H1 (cell line): ENCODE data around the gene KCNQ1. TPM values are rescaled to one million over a fixed set of nuclear protein-coding genes. Genes with fewer than 3 reads are reported as not detected.

Experiments used
- CTCF ChIA-PET: fragments of 300-600 bp; sonication (Branson Sonifier 250); formaldehyde crosslinking; loops from one replicate; lab custom pipeline; 2021; ENCODE audit not compliant: partially characterized antibody; lab: Charles Lee
- POLR2A ChIA-PET: fragments of 300-600 bp; sonication (Branson Sonifier 250); formaldehyde crosslinking; loops from one replicate; lab custom pipeline; 2021; ENCODE audit warnings: inconsistent platforms; ENCODE audit not compliant: partially characterized antibody; lab: Charles Lee
- DNase-seq, 2 experiments: peaks; one replicate each; pipeline versions ENCODE4 v3.0.0 to v3.0.0-alpha.2; 2010 to 2022; ENCODE audit warnings: low spot score in 2 of 2, low read depth in 1 of 2, mixed read lengths in 1 of 2
- FAIRE-seq: peaks from 2 replicates; lab custom pipeline; 2011; peaks lifted over from hg19 to GRCh38; lab: Jason Lieb, UNC
- H2AFZ ChIP-seq: 2 replicates; pipeline ENCODE4 v1.8.1; 2012; ENCODE audit warnings: low read length, inconsistent platforms
- H2AK5ac ChIP-seq: 2 replicates; pipeline ENCODE4 v1.6.1; 2013; ENCODE audit warnings: low read depth, low read length
- H2BK120ac ChIP-seq: replicated peaks from 2 replicates; pipeline ENCODE3; 2013; ENCODE audit warnings: low read depth, low read length, inconsistent platforms
- H2BK12ac ChIP-seq: 2 replicates; pipeline ENCODE4 v1.6.1; 2013; ENCODE audit warnings: low read depth, low read length
- H2BK15ac ChIP-seq: 2 replicates; pipeline ENCODE4 v1.6.1; 2013; ENCODE audit warnings: low read length
- H2BK20ac ChIP-seq: 2 replicates; pipeline ENCODE4 v1.6.1; 2013; ENCODE audit warnings: low read length
- H2BK5ac ChIP-seq: 2 replicates; pipeline ENCODE4 v1.6.1; 2013; ENCODE audit warnings: low read depth, low read length
- H3K14ac ChIP-seq: 2 replicates; pipeline ENCODE4 v1.6.1; 2013; ENCODE audit warnings: inconsistent platforms; ENCODE audit not compliant: insufficient read length
- H3K18ac ChIP-seq: 2 replicates; pipeline ENCODE4 v1.6.1; 2013; ENCODE audit warnings: low read length; ENCODE audit errors: extremely low read depth
- H3K23ac ChIP-seq: 2 replicates; pipeline ENCODE4 v1.6.1; 2013; ENCODE audit warnings: inconsistent platforms; ENCODE audit not compliant: insufficient read length
- H3K23me2 ChIP-seq: 2 replicates; pipeline ENCODE4 v1.6.1; 2013; ENCODE audit warnings: low read depth, low read length
- H3K27ac ChIP-seq: 2 replicates; pipeline ENCODE4 v1.6.1; 2011; ENCODE audit warnings: low read depth, low read length, inconsistent platforms
- H3K27me3 ChIP-seq, 4 experiments: replicated peaks in 1 of 4; 1 replicate in 1 of 4; 2 replicates in 3 of 4; pipeline versions ENCODE4 v1.6.1 to v1.8.1; 2011 to 2013; ENCODE audit warnings: low read length in 3 of 4, mild to moderate bottlenecking in 3 of 4, inconsistent platforms in 2 of 4, mixed read lengths in 2 of 4, moderate library complexity in 1 of 4; ENCODE audit not compliant: control insufficient read depth in 3 of 4, insufficient read depth in 3 of 4; ENCODE audit errors: extremely low read depth in 1 of 4
- H3K36me3 ChIP-seq, 4 experiments: 2 replicates each; pipeline versions ENCODE4 v1.6.1 to v1.8.1; 2011 to 2013; ENCODE audit warnings: mild to moderate bottlenecking in 4 of 4, low read length in 3 of 4, moderate library complexity in 2 of 4, control low read depth in 1 of 4, inconsistent platforms in 1 of 4; ENCODE audit not compliant: insufficient read depth in 4 of 4, control insufficient read depth in 2 of 4
- H3K4ac ChIP-seq: replicated peaks from 2 replicates; pipeline ENCODE3; 2013; ENCODE audit warnings: low read length, low read depth, mixed read lengths, inconsistent platforms; ENCODE audit not compliant: insufficient read length
- H3K4me1 ChIP-seq, 4 experiments: replicated peaks in 1 of 4; 1 replicate in 1 of 4; 2 replicates in 3 of 4; pipeline versions ENCODE4 v1.6.1 to v1.8.1; 2011 to 2013; ENCODE audit warnings: low read length in 3 of 4, inconsistent platforms in 2 of 4, mixed read lengths in 1 of 4; ENCODE audit not compliant: insufficient read depth in 4 of 4, control insufficient read depth in 3 of 4
- H3K4me2 ChIP-seq, 2 experiments: 2 replicates each; pipeline versions ENCODE4 v1.6.1 to v1.8.1; 2011 to 2013; ENCODE audit warnings: low read depth in 2 of 2, low read length in 2 of 2, control low read depth in 1 of 2, inconsistent platforms in 1 of 2, mild to moderate bottlenecking in 1 of 2; ENCODE audit not compliant: insufficient read depth in 1 of 2
- H3K4me3 ChIP-seq, 4 experiments: fragments of 200-600, 300-600 bp in 1 of 4; sonication (generic), shearing (Covaris generic), sonication (Bioruptor Twin) in 1 of 4; 2 replicates each; pipeline versions ENCODE4 v1.5.1 to v1.8.1; 2011 to 2016; ENCODE audit warnings: low read length in 4 of 4, low read depth in 3 of 4, control low read depth in 2 of 4, inconsistent platforms in 2 of 4, mild to moderate bottlenecking in 2 of 4, mixed read lengths in 1 of 4, moderate library complexity in 1 of 4; ENCODE audit not compliant: insufficient read depth in 2 of 4; ENCODE audit errors: extremely low read depth in 1 of 4
- H3K56ac ChIP-seq: replicated peaks from 2 replicates; pipeline ENCODE3; 2013; ENCODE audit warnings: low read depth, mild to moderate bottlenecking, mixed read lengths, low read length, inconsistent platforms; ENCODE audit not compliant: insufficient read length
- H3K79me1 ChIP-seq: 2 replicates; pipeline ENCODE4 v1.6.1; 2013; ENCODE audit warnings: low read depth, low read length, control low read depth
- H3K79me2 ChIP-seq, 2 experiments: 2 replicates each; pipeline versions ENCODE4 v1.6.1 to v1.8.1; 2012 to 2013; ENCODE audit warnings: low read length in 2 of 2, mild to moderate bottlenecking in 2 of 2, inconsistent platforms in 1 of 2; ENCODE audit not compliant: insufficient read depth in 2 of 2, control insufficient read depth in 1 of 2
- H3K9ac ChIP-seq, 4 experiments: replicated peaks in 1 of 4; 1 replicate in 1 of 4; 2 replicates in 3 of 4; pipeline versions ENCODE4 v1.6.1 to v1.8.1; 2011 to 2013; ENCODE audit warnings: low read depth in 3 of 4, low read length in 3 of 4, control low read depth in 2 of 4, mild to moderate bottlenecking in 2 of 4, moderate library complexity in 2 of 4, inconsistent platforms in 1 of 4; ENCODE audit errors: extremely low read depth in 1 of 4
- H3K9me3 ChIP-seq, 2 experiments: 2 replicates each; pipeline versions ENCODE4 v1.6.1 to v1.8.1; 2012 to 2013; ENCODE audit warnings: mild to moderate bottlenecking in 2 of 2, moderate library complexity in 2 of 2, control low read depth in 1 of 2, inconsistent platforms in 1 of 2, low read depth in 1 of 2, low read length in 1 of 2, mixed read lengths in 1 of 2; ENCODE audit not compliant: insufficient read depth in 2 of 2
- H4K20me1 ChIP-seq, 2 experiments: replicated peaks in 1 of 2; 2 replicates each; pipeline versions ENCODE3 to v1.8.1; 2011 to 2013; ENCODE audit warnings: inconsistent platforms in 2 of 2, low read length in 2 of 2, mild to moderate bottlenecking in 1 of 2; ENCODE audit not compliant: insufficient read depth in 2 of 2, control insufficient read depth in 1 of 2
- H4K5ac ChIP-seq: 2 replicates; pipeline ENCODE4 v1.6.1; 2013; ENCODE audit warnings: low read length, low read depth, mixed read lengths, inconsistent platforms; ENCODE audit not compliant: insufficient read length
- H4K8ac ChIP-seq: 2 replicates; pipeline ENCODE4 v1.8.0; 2013; ENCODE audit warnings: mild to moderate bottlenecking, moderate library complexity, low read length, inconsistent platforms; ENCODE audit not compliant: insufficient read depth; ENCODE audit errors: extremely low read depth
- H4K91ac ChIP-seq: replicated peaks from 2 replicates; pipeline ENCODE3; 2013; ENCODE audit warnings: low read length, mixed read lengths, inconsistent platforms; ENCODE audit not compliant: insufficient read length
- BRCA1 ChIP-seq: IDR thresholded peaks from 2 replicates; pipeline ENCODE4 v1.6.1; 2012; ENCODE audit warnings: low read depth, low read length, improper control_type of control experiment
- CBX8 ChIP-seq: fragments of 300-800, 300-1000 bp; sonication (generic); IDR thresholded peaks from 2 replicates; pipeline ENCODE4 v1.7.1; 2016; ENCODE audit warnings: low read depth, low read length, borderline replicate concordance
- CHD2 ChIP-seq: IDR thresholded peaks from 2 replicates; pipeline ENCODE4 v1.6.1; 2012; ENCODE audit warnings: low read length, improper control_type of control experiment
- E2F6 ChIP-seq: IDR thresholded peaks from 2 replicates; pipeline ENCODE4 v1.6.1; 2012; ENCODE audit warnings: inconsistent platforms
- EGR1 ChIP-seq: IDR thresholded peaks from 2 replicates; pipeline ENCODE4 v1.6.1; 2011; ENCODE audit warnings: low read depth, low read length, borderline replicate concordance
- NANOG ChIP-seq: IDR thresholded peaks from 2 replicates; pipeline ENCODE4 v1.6.1; 2011; ENCODE audit warnings: low read length, low read depth, mild to moderate bottlenecking, inconsistent platforms; ENCODE audit not compliant: insufficient read depth, poor library complexity, severe bottlenecking
- POLR2A ChIP-seq, 2 experiments: IDR thresholded peaks; 1 replicate in 1 of 2; 2 replicates in 1 of 2; pipeline ENCODE4 v1.6.1; 2011; ENCODE audit warnings: low read depth in 2 of 2, low read length in 2 of 2, mild to moderate bottlenecking in 2 of 2; ENCODE audit errors: control extremely low read depth in 1 of 2
- POU5F1 ChIP-seq: IDR thresholded peaks from 2 replicates; pipeline ENCODE4 v1.6.1; 2011; ENCODE audit warnings: low read depth, mild to moderate bottlenecking, low read length, moderate library complexity
- RAD21 ChIP-seq, 2 experiments: IDR thresholded peaks in 1 of 2; conservative IDR thresholded peaks in 1 of 2; 2 replicates each; pipeline ENCODE4 v1.6.1; 2011; ENCODE audit warnings: low read depth in 2 of 2, low read length in 2 of 2, improper control_type of control experiment in 1 of 2, inconsistent platforms in 1 of 2, mild to moderate bottlenecking in 1 of 2, moderate library complexity in 1 of 2
- SP1 ChIP-seq: IDR thresholded peaks from 2 replicates; pipeline ENCODE4 v1.6.1; 2011; ENCODE audit warnings: low read depth, low read length
- SRF ChIP-seq: IDR thresholded peaks from 2 replicates; pipeline ENCODE4 v1.6.1; 2011; ENCODE audit warnings: mild to moderate bottlenecking, low read depth, low read length, moderate library complexity
- SUZ12 ChIP-seq: fragments of 200-600 bp; sonication (generic); IDR thresholded peaks from 2 replicates; pipeline ENCODE4 v1.6.1; 2012; ENCODE audit warnings: mild to moderate bottlenecking, inconsistent platforms, low read length, moderate library complexity, mixed read lengths
- TEAD4 ChIP-seq: IDR thresholded peaks from 2 replicates; pipeline ENCODE4 v1.6.1; 2012; ENCODE audit warnings: low read depth, low read length, inconsistent platforms, mixed read lengths
- USF2 ChIP-seq: IDR thresholded peaks from 2 replicates; pipeline ENCODE4 v1.6.1; 2011; ENCODE audit warnings: low read length, improper control_type of control experiment
- WGBS, 2 experiments: shearing (Covaris generic) in 1 of 2; methylation state at CpG; one replicate each; pipeline versions ENCODE4 v1.1.6 to v1.1.7; 2013 to 2015; ENCODE audit warnings: low lambda C conversion rate in 2 of 2, mixed read lengths in 2 of 2, inconsistent platforms in 1 of 2, low coverage in 1 of 2, missing lambda C conversion rate in 1 of 2; ENCODE audit not compliant: insufficient replicate concordance in 2 of 2, insufficient coverage in 1 of 2, insufficient read length in 1 of 2; ENCODE audit errors: extremely low coverage in 1 of 2, missing lambda C conversion rate in 1 of 2; 5-methylcytosine and 5-hydroxymethylcytosine counted together
- polyA plus RNA-seq, 7 experiments: library from polyadenylated mRNA; depleted of rRNA in 3 of 7; stranded (reverse) in 5 of 7; unstranded in 2 of 7; fragments of >200 nt in 5 of 7; fragments of 200-250 nt in 2 of 7; gene quantifications; 1 replicate in 5 of 7; 2 replicates in 1 of 7; 4 replicates in 1 of 7; pipeline versions ENCODE4 v1.2.1 to v1.2.3, GENCODE V29; 2011 to 2013; ENCODE audit warnings: missing spikeins in 2 of 7, mixed read lengths in 2 of 7
- total RNA-seq: library from RNA; stranded (reverse); fragmentation: NEBNext Ultra II Directional; extraction: Animal tissue kit (Norgen Biotek cat#: 25700); gene quantifications from 2 replicates; pipeline ENCODE4 v1.2.1, GENCODE V29; 2021

Gene KCNQ1
- total and polyA plus RNA-seq, 2 of the 8 experiments (the other 6 are each of a cell fraction or from before 2014, with no cell fraction given), result 1.9 to 2.0 TPM

GRCh38 chr11:2765491-2765890, 320.7 kb downstream of the KCNQ1 start:
- CTCF ChIA-PET, result interaction anchor here (0.6 to 1.3 kb wide), 3 partner anchors 13 to 232 kb away, joined by 3 read pairs; no protein-coding TSS in a partner anchor
- H3K79me1 ChIP-seq, result no peaks in the 10 kb centered on the region
- no peak overlapping the region for H2BK5ac ChIP-seq
- H3K56ac ChIP-seq, result no peak overlapping the region
- H3K23ac ChIP-seq, result no peak overlapping the region
- H4K8ac ChIP-seq, result no peak overlapping the region
- H4K5ac ChIP-seq, result no peak overlapping the region
- H3K14ac ChIP-seq, result no peak overlapping the region
- no peak overlapping the region for H2AK5ac ChIP-seq
- no peak overlapping the region for H2BK15ac ChIP-seq
- H2BK20ac ChIP-seq, result no peak overlapping the region
- no peak overlapping the region for H3K9ac ChIP-seq
- H2AFZ ChIP-seq, result no peak overlapping the region
- no peak overlapping the region for H4K91ac ChIP-seq
- no peak overlapping the region for H3K27ac ChIP-seq
- H3K4me2 ChIP-seq, result no peak overlapping the region
- no peaks in the 10 kb centered on the region for H4K20me1 ChIP-seq
- no peak overlapping the region for H3K4ac ChIP-seq
- H2BK12ac ChIP-seq, result no peak overlapping the region
- H3K9me3 ChIP-seq, result no peaks in the 10 kb centered on the region
- H3K27me3 ChIP-seq, result peaks cover 8 to 37% (median 22%) of the 10 kb centered on the region in 4 experiments
- H2BK120ac ChIP-seq, result no peak overlapping the region
- H3K36me3 ChIP-seq, result no peaks in the 10 kb centered on the region
- FAIRE-seq (no peak), DNase-seq (no peak)
- POLR2A ChIA-PET, result no interaction called here
- H3K18ac ChIP-seq, result no peak overlapping the region
- H3K4me3 ChIP-seq, result no peak overlapping the region
- no peaks in the 10 kb centered on the region for H3K79me2 ChIP-seq
- 59% methylated on average over 3 of the region's 3 CpGs; no CpG with 5 or more reads in 1 of the 2 experiments for WGBS, 2 experiments
- no peaks in the 10 kb centered on the region for H3K23me2 ChIP-seq
- no peaks in the 10 kb centered on the region for H3K4me1 ChIP-seq
- no peak for TF ChIP-seq BRCA1
- TF ChIP-seq CHD2, result no peak
- no peak for TF ChIP-seq E2F6
- no peak for TF ChIP-seq POU5F1
- no peak for TF ChIP-seq SRF
- no peak for TF ChIP-seq SUZ12
- TF ChIP-seq SP1, result no peak
- no peak for TF ChIP-seq USF2
- no peak for TF ChIP-seq EGR1
- TF ChIP-seq TEAD4, result no peak
- TF ChIP-seq POLR2A (IDR thresholded peaks at IDR 0.05; ENCODE audit: control extremely low read depth in 1 of 2, low read depth in 2 of 2, low read length in 2 of 2), result no peak
- no peak for TF ChIP-seq CBX8
- TF ChIP-seq NANOG, result no peak
- no peak for TF ChIP-seq RAD21 (IDR thresholded peaks at IDR 0.05 in 1 of 2, conservative IDR thresholded peaks at IDR 0.05 in 1 of 2; ENCODE audit: low read depth in 2 of 2, low read length in 2 of 2)
